GM21723 (cell line): Measurements from ENCODE around the gene ACMSD.

Experiments
- ATAC-seq: cut with Tn5 transposase; IDR thresholded peaks from one replicate; pipeline ENCODE4 v1.9.1; 2021; ENCODE audit warnings: mild to moderate bottlenecking, moderate library complexity; ENCODE audit not compliant: unreplicated experiment

Gene ACMSD

DNA sequence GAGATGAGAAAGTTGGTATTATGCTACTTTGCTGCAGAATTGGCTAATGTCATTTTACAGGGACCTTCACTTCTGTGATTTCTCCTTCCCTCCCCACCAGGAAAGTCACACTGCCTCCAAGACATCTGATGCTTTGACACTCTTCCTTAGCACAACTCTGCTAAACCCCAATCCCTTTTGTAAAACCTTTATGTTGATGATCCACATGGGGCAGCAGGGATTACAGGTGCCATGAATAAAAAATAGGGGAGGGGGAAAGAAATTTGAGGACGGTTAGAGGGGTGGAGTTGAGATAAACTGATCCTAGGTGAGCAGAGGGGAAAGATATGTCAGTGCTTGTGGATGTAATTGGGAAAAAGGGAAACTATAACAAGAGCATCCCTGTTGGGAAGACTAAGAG, 106.6 kb downstream of the ACMSD start:
- ATAC-seq, result no peak

DNA sequence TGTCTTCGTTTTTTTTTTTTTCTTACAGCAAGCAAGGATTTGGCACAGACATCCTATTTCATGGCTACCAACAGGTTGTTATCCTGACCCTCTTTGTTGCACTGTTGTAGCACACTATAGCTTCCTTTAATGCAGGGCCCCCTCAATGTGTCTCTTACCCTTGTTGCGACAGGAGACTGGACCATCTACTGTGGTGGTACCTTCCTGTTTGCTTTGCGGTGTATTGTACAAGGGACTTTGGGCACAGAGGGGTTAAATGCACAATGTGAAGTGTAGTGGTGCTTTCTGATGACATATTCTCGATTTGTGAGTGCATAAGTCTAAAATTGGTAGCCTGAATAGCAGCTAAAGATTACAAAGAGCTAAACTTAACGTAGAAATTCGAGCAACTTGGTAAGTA, 107.7 kb downstream of the ACMSD start:
- no peak for ATAC-seq

DNA sequence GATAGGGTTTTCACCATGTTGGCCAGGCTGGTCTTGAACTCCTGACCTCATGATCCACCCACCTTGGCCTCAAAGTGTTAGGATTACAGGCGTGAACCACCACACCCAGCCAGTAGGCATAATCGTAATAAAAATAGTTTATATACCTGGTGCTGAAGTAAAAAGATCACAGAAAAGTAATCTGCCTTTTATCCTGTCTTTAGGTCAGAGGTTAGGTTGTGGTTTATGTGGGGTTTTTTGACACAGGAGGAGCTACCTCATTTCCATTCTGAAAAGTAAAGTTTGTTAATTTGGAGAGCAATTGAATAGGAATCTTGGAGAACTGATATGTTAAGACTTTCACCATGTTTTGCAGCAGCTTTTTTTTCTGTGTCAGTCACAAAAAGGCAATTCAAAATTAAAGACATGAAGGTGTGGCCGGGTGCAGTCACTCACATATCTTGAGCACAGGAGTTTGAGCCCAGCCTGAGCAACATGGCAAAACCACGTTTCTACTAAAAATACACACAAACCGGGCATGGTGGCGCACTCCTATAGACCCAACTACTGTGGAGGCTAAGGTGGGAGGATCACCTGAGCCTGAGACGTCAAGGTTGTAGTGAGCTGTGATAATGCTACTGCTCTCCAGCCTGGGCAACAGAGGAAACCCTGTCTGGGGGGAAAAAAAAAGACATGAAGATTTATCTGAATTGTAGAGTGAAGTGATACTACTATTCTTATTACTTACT, 111.7 kb downstream of the ACMSD start:
- no peak for ATAC-seq

DNA sequence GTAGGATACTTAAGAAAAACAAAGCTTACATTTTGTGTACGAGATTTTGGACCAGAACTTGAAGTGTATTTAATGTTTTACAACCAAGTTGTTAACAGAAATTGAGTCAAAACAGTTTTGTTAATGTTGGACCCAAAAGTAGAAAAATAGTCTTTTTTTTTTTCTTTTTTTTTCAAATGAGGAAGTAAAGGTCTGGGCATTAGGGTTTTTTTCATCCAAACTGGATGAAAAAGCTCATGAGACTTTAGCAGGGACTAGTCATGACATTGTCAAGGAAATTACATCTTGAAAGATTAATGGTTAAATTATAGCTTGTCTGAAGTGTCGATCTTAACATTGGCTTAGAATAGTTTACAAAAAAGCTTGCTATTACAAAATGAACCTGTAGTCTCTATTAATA, 112.5 kb downstream of the ACMSD start:
- ATAC-seq, result no peak
